NCI-H345 treated with DMSO at 0.1 percent for 48 hours (cell line): ENCODE data around the gene EVI5L.

Source experiments
- DNase-seq: peaks from one replicate; lab custom pipeline; 2025; ENCODE audit not compliant: unreplicated experiment; lab: John Stamatoyannopoulos, UW

Gene EVI5L

GRCh38 chr19:7910321-7911161 lies 80.5 kb downstream of the EVI5L start:
- DNase-seq = no peak

GRCh38 chr19:7911508-7912143 lies 81.6 kb downstream of the EVI5L start:
- DNase-seq = no peak

- DNase-seq = no peak
Measured at GRCh38 chr19:7912144-7912696, 82.2 kb downstream of the EVI5L start.

- DNase-seq = no peak
Measured at GRCh38 chr19:7912697-7913564, 82.9 kb downstream of the EVI5L start.

- DNase-seq = no peak
Measured at GRCh38 chr19:7913652-7914051, 83.6 kb downstream of the EVI5L start.

GRCh38 chr19:7914099-7914498 lies 84.1 kb downstream of the EVI5L start:
- DNase-seq = no peak
